Brain pericyte (primary cell): ENCODE measurements around the gene MDFI.

Experiments used
- DNase-seq: peaks from one replicate; pipeline ENCODE4 v3.0.0-alpha.2; 2012; ENCODE audit warnings: low read depth, low spot score

Gene MDFI

GRCh38 chr6:41634657-41635056 is 3.6 kb upstream of the MDFI start:
- DNase-seq: no peak

DNA sequence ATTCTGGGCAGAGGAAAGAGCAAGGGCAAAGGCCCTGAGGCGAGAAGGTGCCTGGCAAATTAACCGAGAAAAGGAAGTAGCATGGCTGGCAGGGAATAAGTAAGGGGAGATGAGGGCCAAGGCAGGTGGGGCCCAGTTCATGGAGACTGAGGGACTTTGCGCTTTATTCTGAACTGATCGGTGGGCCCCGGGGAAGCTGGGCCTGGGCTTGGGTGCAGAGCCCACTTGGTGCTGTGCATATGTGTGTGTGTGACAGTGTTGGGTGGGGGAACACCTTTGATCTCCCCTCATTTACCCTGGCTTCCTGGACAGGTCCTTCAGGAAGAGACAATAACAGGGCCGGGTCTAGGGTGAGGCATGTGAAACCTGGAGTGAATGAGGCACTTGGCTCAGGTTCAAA is 2.9 kb upstream of the MDFI start:
- no peak for DNase-seq

GRCh38 chr6:41636833-41637193 is 1.5 kb upstream of the MDFI start:
- DNase-seq: no peak

GRCh38 chr6:41637194-41638001 is 870 bp upstream of the MDFI start:
- no peak for DNase-seq

DNA sequence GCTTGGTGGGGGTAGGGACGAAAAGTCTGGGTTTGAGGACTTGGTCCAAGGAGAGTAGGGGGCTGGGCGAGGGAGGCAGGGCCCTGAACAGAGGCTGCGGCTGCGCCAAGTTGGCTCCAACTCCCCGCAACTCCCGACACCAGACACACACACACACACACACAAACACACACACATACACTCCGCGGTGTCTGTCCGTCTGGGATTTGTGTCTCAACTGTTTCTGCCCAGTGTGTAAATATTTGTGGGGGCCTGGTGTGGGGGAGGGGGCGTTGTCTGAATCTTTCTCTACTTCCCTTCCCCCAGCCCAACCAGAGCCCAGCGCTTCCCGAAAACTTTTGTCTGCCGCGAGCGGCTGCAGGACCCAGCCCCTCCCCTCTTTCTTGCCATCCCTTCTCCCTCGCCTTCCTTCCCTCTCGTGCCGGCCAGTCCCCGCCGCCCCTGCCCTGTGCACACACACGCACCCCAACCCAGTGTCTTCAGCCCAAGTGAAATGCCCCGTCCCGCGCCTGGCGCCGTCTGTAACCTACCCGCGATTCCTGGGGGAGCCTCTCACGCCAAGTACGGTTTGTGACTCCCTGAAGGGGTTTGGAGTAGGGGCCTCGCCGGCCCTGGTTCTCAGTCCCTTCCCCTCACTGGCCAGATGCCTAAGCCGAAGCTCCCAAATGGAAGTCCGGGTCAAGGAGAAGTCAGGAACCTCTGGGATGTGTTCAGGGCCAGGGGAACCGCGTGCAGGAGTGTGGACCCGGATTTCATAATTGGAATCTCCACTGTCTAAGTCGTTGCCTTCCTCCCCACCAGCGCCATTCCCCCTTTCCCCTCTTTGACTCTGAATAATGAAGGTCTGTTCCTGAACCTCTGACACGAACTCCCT is 904 bp downstream of the MDFI start:
- no peak for DNase-seq

GRCh38 chr6:41639809-41640371 is 1.6 kb downstream of the MDFI start:
- DNase-seq: peak; percentile 58

DNA sequence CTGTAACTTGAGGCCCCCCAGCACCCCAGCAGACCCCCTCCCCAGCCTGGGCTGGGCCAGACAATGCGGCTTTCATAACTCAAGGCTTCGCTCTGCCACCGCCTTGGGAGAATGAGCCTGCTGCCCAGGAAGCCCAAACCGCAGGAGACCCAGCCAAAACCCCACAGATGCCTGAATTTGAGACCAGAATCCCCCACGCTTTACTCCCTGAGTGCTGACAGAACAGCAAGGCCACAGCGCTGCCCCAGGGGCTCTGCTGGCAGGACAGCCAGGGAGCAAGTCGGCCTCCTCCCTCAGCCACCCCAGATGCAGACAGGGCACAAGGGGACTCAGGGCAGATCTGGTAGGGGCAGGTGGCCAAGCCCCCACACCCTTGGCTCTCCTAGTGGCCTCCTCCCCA is 2.2 kb downstream of the MDFI start:
- DNase-seq: no peak

DNA sequence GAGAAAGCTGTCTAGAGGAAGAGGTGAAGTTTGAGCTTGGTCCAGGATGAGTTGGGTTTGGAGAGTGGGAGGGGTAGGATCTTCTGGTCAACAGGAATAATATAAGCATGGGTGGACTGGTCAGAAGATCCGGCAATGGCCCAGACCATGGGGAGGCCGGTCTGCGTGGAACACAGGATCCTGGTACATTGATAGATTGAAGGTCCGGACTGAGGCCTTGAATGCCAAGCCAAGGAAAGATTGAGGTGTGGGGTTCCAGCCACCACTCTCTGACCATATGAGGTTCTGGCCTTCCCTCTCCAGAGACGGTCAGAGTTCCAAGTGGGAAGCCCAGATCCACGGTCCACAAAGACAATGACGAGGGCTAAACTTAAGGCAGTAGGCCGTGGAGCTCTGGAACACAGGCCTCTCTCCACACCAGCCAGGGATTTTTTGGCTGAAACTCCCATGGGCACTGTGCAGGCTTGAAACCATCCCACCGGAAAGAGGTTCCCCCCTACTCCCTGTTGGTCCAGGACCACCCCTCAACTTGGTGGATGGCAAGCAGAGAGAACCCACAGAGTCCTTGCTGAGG is 3.2 kb downstream of the MDFI start:
- DNase-seq: no peak

GRCh38 chr6:41642090-41642959 is 4.1 kb downstream of the MDFI start:
- no peak for DNase-seq

GRCh38 chr6:41642960-41643898 is 5.0 kb downstream of the MDFI start:
- DNase-seq: no peak

GRCh38 chr6:41643899-41644269 is 5.6 kb downstream of the MDFI start:
- DNase-seq: no peak

DNA sequence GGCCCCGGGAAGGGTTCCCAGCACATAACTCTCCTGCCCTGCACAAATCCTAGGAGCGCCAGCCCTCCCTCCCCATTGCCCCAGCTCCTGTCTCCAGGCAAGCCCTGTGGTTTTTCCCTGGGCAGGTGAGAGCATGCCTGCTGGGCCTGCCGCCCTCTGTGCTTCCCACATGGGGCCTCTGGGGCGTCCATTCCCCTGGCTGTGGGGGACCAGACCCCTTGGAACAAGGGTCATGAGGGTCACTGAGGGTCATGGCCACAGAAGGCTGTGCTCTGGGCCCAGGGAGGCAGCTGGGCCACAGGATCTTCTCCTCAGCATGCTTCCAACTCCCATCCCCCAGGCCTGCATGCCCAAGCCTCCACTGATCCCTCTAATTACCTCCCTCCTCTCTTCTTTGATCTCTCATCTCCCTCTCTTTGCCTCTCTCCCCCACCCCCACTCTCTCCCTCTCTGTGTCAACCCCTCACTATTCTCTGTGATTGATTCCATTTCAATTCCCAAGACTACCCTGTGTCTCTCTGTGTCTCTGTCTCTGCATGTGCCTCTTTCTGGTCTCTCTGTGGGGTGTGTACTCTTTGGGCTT is 6.1 kb downstream of the MDFI start:
- DNase-seq: no peak

GRCh38 chr6:41645007-41645618 is 6.8 kb downstream of the MDFI start:
- no peak for DNase-seq

DNA sequence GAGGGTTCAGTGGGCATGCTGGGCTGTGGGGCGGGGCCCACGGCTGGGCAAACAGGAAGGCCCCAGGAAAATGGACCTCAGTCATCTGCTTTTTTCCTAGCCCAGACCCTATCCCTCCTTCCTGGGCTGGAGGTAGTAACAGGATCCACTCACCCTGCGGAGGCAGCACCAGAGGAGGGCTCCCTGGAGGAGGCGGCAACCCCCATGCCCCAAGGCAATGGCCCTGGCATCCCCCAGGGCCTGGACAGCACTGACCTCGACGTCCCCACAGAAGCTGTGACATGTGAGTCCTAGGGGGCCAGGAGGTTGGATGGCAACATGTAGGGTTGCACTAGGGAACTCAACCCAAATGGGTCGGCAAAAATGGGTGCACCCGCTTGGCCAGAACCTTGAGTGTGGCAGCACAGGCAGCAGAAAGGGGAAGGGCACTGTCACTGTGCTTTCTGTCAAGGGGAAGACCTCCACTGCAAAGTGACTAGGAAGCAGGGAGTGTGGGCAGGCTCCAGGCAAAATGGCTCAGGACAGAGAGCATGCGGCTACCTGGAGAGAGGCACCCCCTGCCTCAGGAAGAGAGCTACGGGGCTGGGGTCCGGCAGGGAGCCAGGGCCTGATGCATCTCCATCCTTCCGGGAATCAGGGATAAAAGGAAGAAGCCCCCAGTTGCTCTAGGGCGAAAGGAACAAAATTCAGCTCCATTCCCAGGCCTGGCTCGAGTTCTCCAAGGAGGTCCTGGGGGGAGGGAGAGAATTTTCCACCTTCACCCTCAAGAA is 7.9 kb downstream of the MDFI start:
- no peak for DNase-seq

GRCh38 chr6:41647061-41647511 is 8.8 kb downstream of the MDFI start:
- DNase-seq: no peak

DNA sequence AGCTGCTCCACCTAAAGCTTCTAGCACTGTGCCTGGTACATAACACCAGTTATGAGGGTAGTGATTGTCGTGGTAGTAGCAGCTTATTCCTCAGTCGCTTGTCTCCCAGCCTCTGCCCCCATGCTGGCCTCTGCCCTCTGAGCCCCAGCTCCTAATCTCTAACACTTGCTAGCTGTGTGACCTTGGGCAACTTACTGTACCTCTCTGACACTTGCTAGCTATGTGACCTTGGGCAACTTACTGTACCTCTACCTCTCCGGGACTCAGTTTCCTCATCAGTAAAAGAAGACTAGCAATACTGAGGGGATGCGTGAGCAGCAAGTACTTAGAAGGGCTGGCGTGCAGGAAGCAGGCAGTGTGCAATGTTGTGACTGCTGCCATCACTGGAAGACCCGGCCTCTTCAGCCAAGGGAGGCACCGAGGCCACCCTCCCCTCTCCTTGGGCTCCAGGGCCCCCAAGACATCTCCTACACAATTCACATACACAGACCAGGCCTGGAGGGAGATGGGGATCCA is 9.9 kb downstream of the MDFI start:
- DNase-seq: no peak

- no peak for DNase-seq
Observed at GRCh38 chr6:41648921-41649320, 10.7 kb downstream of the MDFI start.

DNA sequence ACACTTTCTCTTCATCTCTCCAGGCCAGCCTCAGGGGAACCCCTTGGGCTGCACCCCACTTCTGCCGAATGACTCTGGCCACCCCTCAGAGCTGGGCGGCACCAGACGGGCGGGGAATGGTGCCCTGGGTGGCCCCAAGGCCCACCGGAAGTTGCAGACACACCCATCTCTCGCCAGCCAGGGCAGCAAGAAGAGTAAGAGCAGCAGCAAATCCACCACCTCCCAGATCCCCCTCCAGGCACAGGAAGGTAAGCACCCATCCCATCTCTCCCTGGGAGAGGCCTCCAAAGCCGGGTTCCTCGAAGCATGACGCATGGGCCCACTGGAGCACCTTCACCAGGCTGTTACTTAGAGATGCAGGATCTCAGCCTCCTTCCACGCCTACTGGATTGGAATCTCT is 11.3 kb downstream of the MDFI start:
- no peak for DNase-seq
